ENCODE results near the gene UBTD2. TPM values are rescaled to one million over a fixed set of nuclear protein-coding genes. Genes with fewer than 3 reads are reported as not detected.

UBTD2 gene
- polyA plus RNA-seq, 1 experiment, result 9.4 TPM

- POLR2A ChIA-PET, result no interaction called here
- H3K4me3 ChIP-seq (ENCODE audit: low read depth, low read length), result peak overlapping the region; percentile 89
- H3K36me3 ChIP-seq (ENCODE audit: control insufficient read depth, insufficient read depth, low read length), result no peaks in the 10 kb centered on the region
- TF ChIP-seq CTCF (IDR thresholded peaks at IDR 0.05; ENCODE audit: insufficient read depth, low read depth, low read length), result no peak
- no peak for DNase-seq (ENCODE audit: low read depth)
- no peaks in the 10 kb centered on the region for H3K27me3 ChIP-seq (ENCODE audit: control insufficient read depth, insufficient read depth, low read length)
- CTCF ChIA-PET, result interaction anchor here (1.0 to 1.8 kb wide), 8 partner anchors 9 to 372 kb away, joined by 3 to 11 read pairs (median 5); partner anchors contain the start of gene STK10
These were observed 472 bp upstream of the UBTD2 start for GRCh38 chr5:172283862-172284610.

- CTCF ChIA-PET, result interaction anchor here (0.6 to 1.8 kb wide), 14 partner anchors 9 to 416 kb away, joined by 3 to 11 read pairs (median 4); partner anchors contain the start of gene STK10
- TF ChIP-seq CTCF (IDR thresholded peaks at IDR 0.05; ENCODE audit: insufficient read depth, low read depth, low read length), result no peak
These were observed 1.1 kb downstream of the UBTD2 start for GRCh38 chr5:172282272-172283019.

GRCh38 chr5:172281346-172281745, 2.2 kb downstream of the UBTD2 start:
- Histone ChIP-seq H3K4me3 (ENCODE audit: low read depth, low read length) (peak overlapping the region; percentile 89; the same call in 1 of the 2 replicates), H3K36me3 (ENCODE audit: control insufficient read depth, insufficient read depth, low read length) (no peaks in the 10 kb centered on the region), H3K27me3 (ENCODE audit: control insufficient read depth, insufficient read depth, low read length) (no peaks in the 10 kb centered on the region)
- ChIA-PET POLR2A (no interaction called here), CTCF (interaction anchor here (0.9 to 1.3 kb wide), 4 partner anchors 71 to 227 kb away, joined by 3 to 5 read pairs (median 3); no protein-coding TSS in a partner anchor)
- no peak for TF ChIP-seq CTCF (IDR thresholded peaks at IDR 0.05; ENCODE audit: insufficient read depth, low read depth, low read length)
- no peak for DNase-seq (ENCODE audit: low read depth)

More at GRCh38 chr5:172282272-172283019, 1.1 kb downstream of the UBTD2 start:
- Histone ChIP-seq H3K27me3 (ENCODE audit: control insufficient read depth, insufficient read depth, low read length) (no peaks in the 10 kb centered on the region), H3K36me3 (ENCODE audit: control insufficient read depth, insufficient read depth, low read length) (no peaks in the 10 kb centered on the region), H3K4me3 (ENCODE audit: low read depth, low read length) (peak overlapping the region; percentile 89)
- POLR2A ChIA-PET, result no interaction called here
- no peak for DNase-seq (ENCODE audit: low read depth)

GRCh38 chr5:172280929-172281328, 2.6 kb downstream of the UBTD2 start:
- Histone ChIP-seq H3K36me3 (ENCODE audit: control insufficient read depth, insufficient read depth, low read length) (no peaks in the 10 kb centered on the region), H3K27me3 (ENCODE audit: control insufficient read depth, insufficient read depth, low read length) (no peaks in the 10 kb centered on the region), H3K4me3 (ENCODE audit: low read depth, low read length) (no peak overlapping the region; the same call in 1 of the 2 replicates)
- no peak for TF ChIP-seq CTCF (IDR thresholded peaks at IDR 0.05; ENCODE audit: insufficient read depth, low read depth, low read length)
- CTCF ChIA-PET, result interaction anchor here (0.9 to 1.3 kb wide), 5 partner anchors 19 to 226 kb away, joined by 3 to 5 read pairs (median 3); no protein-coding TSS in a partner anchor
- DNase-seq (ENCODE audit: low read depth), result no peak
- POLR2A ChIA-PET, result no interaction called here

GRCh38 chr5:172280317-172280716, 3.2 kb downstream of the UBTD2 start:
- no peak for DNase-seq (ENCODE audit: low read depth)
- Histone ChIP-seq H3K4me3 (ENCODE audit: low read depth, low read length) (no peak overlapping the region), H3K36me3 (ENCODE audit: control insufficient read depth, insufficient read depth, low read length) (no peaks in the 10 kb centered on the region), H3K27me3 (ENCODE audit: control insufficient read depth, insufficient read depth, low read length) (no peaks in the 10 kb centered on the region)
- no peak for TF ChIP-seq CTCF (IDR thresholded peaks at IDR 0.05; ENCODE audit: insufficient read depth, low read depth, low read length)
- ChIA-PET CTCF (interaction anchor here (0.9 to 1.3 kb wide), 5 partner anchors 11 to 93 kb away, joined by 3 to 4 read pairs (median 3); no protein-coding TSS in a partner anchor), POLR2A (no interaction called here)
